ENCODE results near the gene F10. TPM values are rescaled to one million over a fixed set of nuclear protein-coding genes. Genes with fewer than 3 reads are reported as not detected.

F10 gene
- total and polyA plus RNA-seq, 9 of the 15 experiments (the other 6 are each of a cell fraction or from before 2014, with no cell fraction given) = 0.04 to 0.09 (median 0.07) TPM; not detected in 5

GRCh38 chr13:113090415-113090770 is 32.2 kb upstream of the F10 start:
- H3K9ac ChIP-seq (ENCODE audit: insufficient read depth in 1 of 2, low read depth in 2 of 2, low read length in 2 of 2) = no peak overlapping the region
- in situ Hi-C loops (cut with MboI) = no loop called here
- H2AFZ ChIP-seq (ENCODE audit: low read depth, low read length) = no peak overlapping the region
- no peaks in the 10 kb centered on the region for H3K79me2 ChIP-seq (ENCODE audit: control insufficient read depth, insufficient read depth, low read length)
- 2% methylated on average over 10 of the region's 13 CpGs for WGBS (ENCODE audit: insufficient coverage, low coverage, missing lambda C conversion rate)
- ChIA-PET CTCF (ENCODE audit: low intra/inter-chr PET ratio) (interaction anchor here (1.0 kb wide), 1 partner anchor 283 kb away, joined by 3 read pairs; no protein-coding TSS in a partner anchor), POLR2A (interaction anchor here (0.8 kb wide), 1 partner anchor 9 kb away, joined by 4 read pairs; no protein-coding TSS in a partner anchor)
- H3K27me3 ChIP-seq (ENCODE audit: control insufficient read depth in 2 of 2, insufficient read depth in 2 of 2, low read length in 2 of 2) = peaks cover 42 to 85% of the 10 kb centered on the region in 2 experiments
- peaks cover 0 to 18% of the 10 kb centered on the region in 2 experiments; a peak in 2 of 5 replicates for H3K4me1 ChIP-seq (replicated peaks in 1 of 2; ENCODE audit: control insufficient read depth in 2 of 2, insufficient read depth in 2 of 2, low read length in 2 of 2)
- FAIRE-seq (no peak), ATAC-seq (peak; percentile 42; the same call in 1 of the 3 replicates), DNase-seq (ENCODE audit: extremely low read depth in 1 of 4, low spot score in 3 of 4) (peak in 2 of 4 experiments; percentile 22 to 26)
- BruUV-seq (replicated peaks) = no TSS peak
- no peak overlapping the region for H3K4me3 ChIP-seq
- TF ChIP-seq NEUROD1 (IDR thresholded peaks at IDR 0.05; ENCODE audit: borderline replicate concordance, low read depth, low read length, partially characterized antibody) (no peak), ZNF280B (CRISPR knock-in tag; IDR thresholded peaks at IDR 0.05) (no peak), ZNF696 (CRISPR knock-in tag; conservative IDR thresholded peaks at IDR 0.05) (no peak), KDM4B (IDR thresholded peaks at IDR 0.05; ENCODE audit: borderline replicate concordance in 2 of 2, low read depth in 1 of 2) (no peak), CXXC5 (CRISPR knock-in tag; IDR thresholded peaks at IDR 0.05) (no peak), PTTG1 (tag; IDR thresholded peaks at IDR 0.05; ENCODE audit: low read depth) (no peak), STAT6 (CRISPR knock-in tag; IDR thresholded peaks at IDR 0.05) (no peak), TOE1 (IDR thresholded peaks at IDR 0.05; ENCODE audit: borderline replicate concordance) (no peak), TOE1 (CRISPR knock-in tag; IDR thresholded peaks at IDR 0.05; ENCODE audit: borderline replicate concordance, low read depth) (no peak)
- TF ChIP-seq, protein P1, sequence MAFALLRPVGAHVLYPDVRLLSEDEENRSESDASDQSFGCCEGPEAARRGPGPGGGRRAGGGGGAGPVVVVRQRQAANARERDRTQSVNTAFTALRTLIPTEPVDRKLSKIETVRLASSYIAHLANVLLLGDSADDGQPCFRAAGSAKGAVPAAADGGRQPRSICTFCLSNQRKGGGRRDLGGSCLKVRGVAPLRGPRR (CRISPR knock-in tag; IDR thresholded peaks at IDR 0.05) = no peak
- no peak overlapping the region for H3K27ac ChIP-seq (ENCODE audit: extremely low read depth, low read depth, low read length)
- H3K4me2 ChIP-seq (ENCODE audit: insufficient read depth, low read length) = no peak overlapping the region
- H3K9me1 ChIP-seq (ENCODE audit: control insufficient read depth, insufficient read depth, low read length) = no peaks in the 10 kb centered on the region
- peaks cover 9% of the 10 kb centered on the region for H4K20me1 ChIP-seq (replicated peaks; ENCODE audit: control insufficient read depth, insufficient read depth, low read length)
- H3K36me3 ChIP-seq (ENCODE audit: control insufficient read depth, insufficient read depth, low read length) = no peaks in the 10 kb centered on the region
- intact Hi-C loops (cut with micrococcal nuclease) = no loop called here
- no peaks in the 10 kb centered on the region for H3K9me3 ChIP-seq (replicated peaks; ENCODE audit: control insufficient read depth, insufficient read depth, low read depth, low read length)

All from K562 (cell line).